NCI-H510A treated with DMSO at 0.1 percent for 48 hours (cell line): ENCODE measurements around the gene AKR1A1.
"Not testable (repeated sequence)": the region's sequence is repeated elsewhere in the genome, so short reads cannot be mapped to it uniquely, and the experiment has no call there.

Experiments used
- DNase-seq: peaks from one replicate; lab custom pipeline; 2025; lab: John Stamatoyannopoulos, UW

AKR1A1 gene

DNA sequence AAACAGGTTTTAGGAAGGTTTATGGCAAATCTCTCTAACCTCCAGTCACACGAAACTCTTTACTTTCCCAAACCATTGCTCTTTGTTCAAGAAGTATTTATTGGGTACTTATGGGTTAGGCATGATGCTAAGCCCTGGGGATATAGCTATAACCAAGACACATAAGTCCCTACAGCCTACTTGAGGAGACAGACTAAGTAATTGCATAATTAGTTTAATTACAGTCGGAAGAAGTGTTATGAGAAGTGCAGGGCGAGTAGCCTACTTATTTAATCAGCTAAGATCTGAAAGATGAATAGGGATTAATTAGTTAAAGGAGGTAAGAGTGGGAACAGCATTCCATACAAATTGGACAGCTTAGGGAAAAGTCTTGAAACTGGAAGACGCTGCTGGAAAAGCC is 20.0 kb downstream of the AKR1A1 start:
- DNase-seq: no peak

DNA sequence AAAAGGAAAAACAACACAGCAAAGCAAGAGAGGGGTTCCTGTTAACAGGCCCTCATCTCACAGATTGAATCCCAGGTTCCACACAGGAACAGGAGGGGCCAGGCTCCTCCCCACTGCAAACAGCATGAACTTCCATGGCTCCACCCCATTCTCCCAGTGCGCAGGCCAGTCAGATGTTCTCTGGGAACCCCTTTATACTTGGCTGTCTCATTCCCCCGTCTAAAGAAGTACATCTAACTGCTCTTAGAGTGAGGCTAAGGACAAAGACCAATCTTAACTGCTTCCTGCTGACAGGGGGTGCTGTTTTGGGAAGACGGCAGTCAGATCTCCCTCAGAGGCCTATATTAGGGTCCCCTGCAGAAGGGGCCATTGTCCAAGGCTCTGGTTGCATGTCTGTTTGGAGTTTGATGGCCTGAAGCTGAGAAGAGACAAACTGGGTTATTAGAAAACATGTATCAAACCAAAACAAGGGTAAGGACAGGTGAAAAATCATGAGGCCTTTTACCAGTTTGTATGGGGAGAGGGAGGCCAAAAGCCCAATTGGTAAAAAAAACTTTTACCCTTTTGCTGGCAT is 22.7 kb downstream of the AKR1A1 start:
- no peak for DNase-seq

DNA sequence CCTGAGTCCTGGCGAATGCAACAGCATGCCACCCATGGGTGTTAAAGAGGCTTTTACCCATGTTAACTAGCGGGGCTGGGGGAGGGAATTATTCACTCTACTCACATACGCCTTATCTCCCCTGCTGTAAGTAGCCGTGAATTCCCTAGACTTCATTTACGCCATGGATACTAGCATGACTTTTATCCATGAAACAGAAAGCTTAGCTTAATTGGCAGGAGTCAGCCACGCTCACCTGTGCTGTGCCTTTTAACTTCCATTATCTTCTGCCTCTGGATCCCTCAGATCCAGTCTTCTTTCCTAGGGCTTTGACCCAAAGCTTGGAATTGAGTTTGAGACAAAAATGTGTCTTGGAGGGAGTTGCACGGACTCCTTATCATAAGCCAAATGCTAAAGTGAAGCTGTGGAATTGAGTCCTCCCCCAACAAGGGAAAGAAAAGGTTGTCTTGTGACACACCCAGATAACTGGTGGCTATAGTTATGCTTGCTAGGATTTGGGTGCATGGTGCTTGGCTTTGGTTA is 23.5 kb downstream of the AKR1A1 start:
- DNase-seq: no peak

DNA sequence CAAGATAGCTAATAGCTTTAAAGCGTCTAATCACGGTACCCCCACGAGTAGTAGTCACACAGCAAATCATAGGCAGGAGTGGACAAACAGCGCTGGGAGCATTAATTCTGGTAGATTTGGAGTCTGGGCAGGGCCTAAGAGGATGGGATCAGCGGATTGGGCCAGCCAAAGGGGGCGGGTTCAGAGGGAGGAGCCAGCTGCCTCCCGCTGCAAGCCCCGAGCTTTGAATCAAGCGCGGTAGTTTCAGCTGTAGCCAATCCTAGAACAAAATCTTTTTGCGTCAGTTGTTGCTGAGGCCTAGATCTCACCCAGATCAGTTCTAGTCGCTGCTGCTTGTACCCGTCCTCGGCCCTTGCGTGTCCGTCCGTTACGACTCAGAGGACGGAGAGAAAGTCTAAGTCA is 32.6 kb downstream of the AKR1A1 start:
- peak; percentile 97 for DNase-seq

DNA sequence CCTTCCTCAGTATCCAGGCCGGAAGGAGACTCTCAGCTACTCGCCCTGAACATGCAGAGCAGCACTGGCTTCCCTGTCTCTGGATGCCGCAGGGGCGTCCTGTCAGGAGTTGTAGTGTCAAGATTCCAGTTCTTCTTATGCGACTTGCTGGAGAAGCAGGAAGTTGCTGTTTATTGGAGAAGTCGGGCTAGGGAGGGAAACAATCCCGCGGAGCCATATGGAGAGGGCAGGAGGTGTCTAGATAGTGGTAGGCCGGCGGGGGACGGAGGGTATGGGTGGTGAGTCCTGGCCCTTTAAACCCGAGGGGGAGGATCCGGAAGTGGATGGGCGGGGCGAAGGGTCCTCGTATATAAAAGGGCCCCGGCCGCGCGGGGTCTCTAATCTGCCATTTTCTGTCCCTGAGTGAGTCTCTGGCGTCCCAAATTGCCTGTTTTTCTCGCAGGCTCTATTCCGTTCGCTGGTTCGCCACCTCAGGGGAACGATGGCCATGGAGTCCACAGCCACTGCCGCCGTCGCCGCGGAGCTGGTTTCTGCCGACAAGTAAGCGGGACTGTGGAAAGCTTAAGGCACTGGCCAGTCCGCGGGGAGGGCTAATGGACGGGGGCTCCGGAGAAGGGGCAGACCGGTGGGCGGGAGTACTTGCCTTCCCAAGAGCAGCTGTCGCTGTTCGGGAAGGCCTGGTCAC is 33.2 kb downstream of the AKR1A1 start, which contains the start of gene NASP:
TSS of gene NASP (plus strand) at position 376 of the 685 bp plus-strand sequence. CDS start at position 482, 106 bp downstream.
- DNase-seq: peak; percentile 84

DNA sequence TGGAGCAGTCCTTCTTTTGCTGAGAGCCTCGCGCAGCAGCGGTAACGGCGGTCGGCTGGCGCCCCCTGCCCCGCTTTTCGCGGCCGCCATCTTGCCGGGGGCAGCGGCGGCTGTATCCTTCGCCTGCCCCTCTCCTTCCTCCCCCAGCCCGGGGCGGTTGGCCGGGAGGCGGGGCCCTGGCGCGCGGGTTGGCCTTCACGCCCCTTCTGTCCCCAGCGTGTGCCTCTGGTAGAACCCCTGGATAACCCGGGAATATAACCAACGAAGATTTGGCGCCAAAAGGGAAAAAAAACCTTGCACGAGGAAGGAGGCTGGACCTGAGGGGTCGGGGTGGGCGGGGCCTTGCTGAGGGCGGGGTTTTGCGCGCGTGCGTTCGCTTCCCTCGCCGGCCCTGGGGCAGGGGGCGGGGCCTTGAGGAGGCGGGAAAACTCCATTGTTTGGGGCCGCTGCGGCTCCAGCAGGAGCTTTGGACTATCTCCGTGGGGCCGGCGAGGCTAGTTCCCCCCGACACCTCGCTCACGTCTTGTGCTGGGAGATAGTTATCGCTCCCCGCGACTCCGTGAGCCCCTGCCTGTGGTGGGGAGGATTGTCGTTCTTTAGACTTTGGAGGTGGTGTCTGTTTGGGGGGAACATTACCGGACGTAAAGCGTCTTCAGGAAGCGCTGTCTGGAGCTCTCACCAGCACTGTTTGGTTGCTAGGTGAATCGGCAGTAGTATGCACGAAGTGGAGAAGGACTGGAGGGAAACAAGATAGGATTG is 33.9 kb downstream of the AKR1A1 start:
- DNase-seq: peak; percentile 81

DNA sequence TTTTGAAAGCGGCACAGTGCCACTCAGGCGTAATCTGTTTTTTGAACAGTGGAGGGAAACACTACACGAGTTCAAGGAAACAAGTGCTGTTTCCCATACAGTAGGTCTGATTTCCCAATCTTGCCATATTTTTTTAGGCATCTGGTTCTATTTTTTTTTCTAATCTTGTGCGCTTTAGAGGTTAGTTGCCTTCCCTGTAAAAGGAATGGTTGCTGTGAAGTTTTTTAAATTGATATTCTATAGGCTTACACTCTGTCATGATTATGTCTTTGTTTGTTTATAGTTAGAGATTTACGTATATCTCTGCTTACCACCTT is 34.4 kb downstream of the AKR1A1 start:
- DNase-seq: no peak

DNA sequence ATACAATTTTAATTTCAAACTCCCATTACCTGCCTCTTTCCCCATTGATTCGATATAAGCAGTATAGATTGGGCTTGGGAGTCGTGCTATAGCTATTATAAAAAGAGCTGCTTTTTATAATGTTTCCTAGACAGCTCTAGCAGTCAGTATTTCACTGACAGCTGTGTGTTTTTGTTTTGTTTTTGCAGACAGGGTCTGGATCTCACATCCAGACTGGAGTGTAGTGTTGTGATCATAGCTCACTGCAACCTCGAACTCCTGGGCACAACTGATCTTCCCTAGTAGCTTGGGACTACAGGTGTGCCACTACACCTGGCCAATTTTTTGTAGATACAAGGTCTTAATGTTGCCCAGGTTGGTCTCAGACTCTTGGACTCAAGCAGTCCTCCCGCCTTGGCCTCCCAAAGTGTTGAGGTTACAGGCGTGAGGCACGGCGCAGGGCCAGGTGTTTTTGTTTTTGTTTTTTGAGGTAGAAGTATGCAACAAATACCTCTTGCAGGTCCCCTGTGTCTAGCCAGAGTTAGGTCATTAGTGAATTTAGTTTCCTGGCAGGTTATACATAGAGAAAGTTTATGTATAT is 35.0 kb downstream of the AKR1A1 start:
- no peak for DNase-seq

DNA sequence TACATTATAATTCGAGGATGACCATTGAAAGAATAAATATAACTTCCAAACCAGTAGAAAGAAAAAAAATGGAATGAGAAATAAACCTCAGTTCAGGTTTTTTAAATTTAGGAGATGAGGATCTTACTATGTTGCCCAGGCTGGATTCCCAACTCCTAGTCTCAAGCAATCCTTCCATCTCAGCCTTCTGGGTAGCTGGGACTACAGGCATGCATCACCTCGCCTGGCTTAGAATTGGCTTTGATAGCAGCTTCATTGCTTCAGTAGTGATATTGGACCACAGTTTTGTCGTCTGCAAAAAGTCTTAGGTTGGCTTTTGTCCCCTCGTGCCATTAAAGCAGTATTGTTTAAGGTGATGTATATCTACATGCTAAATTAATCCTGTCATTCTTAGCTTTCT is 36.1 kb downstream of the AKR1A1 start:
- DNase-seq: no peak

DNA sequence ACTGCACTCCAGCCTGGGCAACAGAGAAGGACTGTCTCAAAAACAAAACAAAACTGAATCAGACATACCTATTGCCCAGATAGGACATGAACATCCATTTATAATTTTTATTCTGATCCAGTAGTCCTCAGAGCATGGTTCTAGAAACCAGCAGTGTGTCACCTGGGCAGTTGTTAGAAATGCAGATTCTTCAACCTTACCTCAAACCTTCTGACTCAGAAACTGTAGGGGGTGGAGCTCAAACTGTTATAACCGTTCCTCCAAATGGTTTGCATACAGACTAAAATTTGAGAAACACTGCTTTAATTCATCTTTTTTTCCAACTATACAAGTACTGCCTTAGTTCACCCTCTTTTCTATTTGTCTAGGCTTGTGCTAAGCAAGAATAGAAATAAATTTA is 39.2 kb downstream of the AKR1A1 start:
- no peak for DNase-seq

DNA sequence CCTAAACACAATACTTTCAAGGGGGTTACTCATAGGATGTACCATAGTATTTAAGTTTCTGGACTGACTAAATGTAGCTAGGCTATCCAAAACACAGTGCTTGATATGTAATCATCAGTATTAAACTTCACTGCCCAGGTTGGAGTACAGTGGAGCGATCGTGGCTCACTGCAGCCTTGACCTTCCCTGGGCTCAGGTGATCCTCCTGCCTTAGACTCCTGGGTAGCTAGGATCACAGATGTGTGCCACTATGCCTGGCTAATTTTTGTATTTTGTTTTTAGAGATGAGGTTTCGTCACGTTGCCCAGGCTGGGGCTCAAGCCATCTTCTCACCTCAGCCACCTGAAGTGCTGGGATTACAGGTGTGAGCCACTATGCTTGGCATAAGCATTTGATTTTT is 43.8 kb downstream of the AKR1A1 start:
- DNase-seq: no peak

DNA sequence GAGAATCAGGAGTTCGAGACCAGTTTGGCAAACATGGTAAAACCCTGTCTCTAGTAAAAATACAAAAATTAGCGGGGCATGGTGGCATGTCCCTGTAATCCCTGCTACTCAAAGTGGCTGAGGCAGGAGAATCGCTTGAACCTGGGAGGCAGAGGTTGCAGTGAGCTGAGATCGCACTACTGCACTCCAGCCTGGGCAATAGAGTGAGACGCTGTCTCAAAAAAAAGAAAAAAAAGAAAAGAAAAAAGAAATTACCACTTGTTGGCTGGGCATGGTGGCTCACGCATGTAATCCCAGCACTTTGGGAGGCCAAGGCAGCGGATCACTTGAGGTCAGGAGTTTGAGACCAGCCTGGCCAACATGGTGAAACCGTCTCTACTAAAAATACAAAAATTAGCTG is 46.1 kb downstream of the AKR1A1 start:
- DNase-seq: not testable (repeated sequence)

DNA sequence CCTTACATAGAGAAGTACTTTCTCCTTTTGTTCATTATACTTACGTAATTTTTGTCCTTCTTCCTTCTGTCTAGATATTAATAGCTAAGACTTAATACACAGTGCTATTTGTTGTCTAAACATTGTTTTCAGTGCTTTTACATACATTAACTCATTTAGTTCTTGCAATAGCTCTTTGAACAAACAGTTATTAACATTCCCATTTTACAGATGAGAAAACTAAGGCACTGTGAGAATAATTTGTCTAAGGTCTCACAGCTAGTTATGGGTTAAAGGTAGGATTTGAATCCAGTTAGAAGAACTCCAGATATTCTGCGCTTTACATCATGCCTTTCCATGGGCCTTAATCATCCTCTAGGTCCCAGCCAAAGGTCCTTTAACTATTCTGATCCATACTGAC is 53.6 kb downstream of the AKR1A1 start:
- DNase-seq: no peak

DNA sequence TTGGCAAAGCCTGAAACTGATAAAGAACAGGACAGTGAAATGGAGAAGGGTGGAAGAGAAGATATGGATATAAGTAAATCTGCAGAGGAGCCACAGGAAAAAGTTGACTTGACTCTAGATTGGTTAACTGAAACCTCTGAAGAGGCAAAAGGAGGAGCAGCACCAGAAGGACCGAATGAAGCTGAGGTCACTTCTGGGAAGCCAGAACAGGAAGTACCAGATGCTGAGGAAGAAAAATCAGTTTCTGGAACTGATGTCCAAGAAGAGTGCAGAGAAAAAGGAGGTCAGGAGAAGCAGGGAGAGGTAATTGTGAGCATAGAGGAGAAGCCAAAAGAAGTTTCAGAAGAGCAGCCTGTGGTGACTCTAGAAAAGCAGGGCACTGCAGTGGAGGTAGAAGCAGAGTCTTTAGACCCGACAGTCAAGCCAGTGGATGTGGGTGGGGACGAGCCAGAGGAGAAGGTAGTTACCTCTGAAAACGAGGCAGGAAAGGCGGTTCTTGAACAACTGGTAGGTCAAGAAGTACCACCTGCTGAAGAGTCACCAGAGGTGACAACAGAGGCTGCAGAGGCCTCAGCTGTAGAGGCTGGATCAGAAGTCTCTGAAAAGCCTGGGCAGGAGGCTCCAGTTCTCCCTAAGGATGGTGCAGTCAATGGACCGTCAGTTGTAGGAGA is 56.9 kb downstream of the AKR1A1 start:
- DNase-seq: no peak

DNA sequence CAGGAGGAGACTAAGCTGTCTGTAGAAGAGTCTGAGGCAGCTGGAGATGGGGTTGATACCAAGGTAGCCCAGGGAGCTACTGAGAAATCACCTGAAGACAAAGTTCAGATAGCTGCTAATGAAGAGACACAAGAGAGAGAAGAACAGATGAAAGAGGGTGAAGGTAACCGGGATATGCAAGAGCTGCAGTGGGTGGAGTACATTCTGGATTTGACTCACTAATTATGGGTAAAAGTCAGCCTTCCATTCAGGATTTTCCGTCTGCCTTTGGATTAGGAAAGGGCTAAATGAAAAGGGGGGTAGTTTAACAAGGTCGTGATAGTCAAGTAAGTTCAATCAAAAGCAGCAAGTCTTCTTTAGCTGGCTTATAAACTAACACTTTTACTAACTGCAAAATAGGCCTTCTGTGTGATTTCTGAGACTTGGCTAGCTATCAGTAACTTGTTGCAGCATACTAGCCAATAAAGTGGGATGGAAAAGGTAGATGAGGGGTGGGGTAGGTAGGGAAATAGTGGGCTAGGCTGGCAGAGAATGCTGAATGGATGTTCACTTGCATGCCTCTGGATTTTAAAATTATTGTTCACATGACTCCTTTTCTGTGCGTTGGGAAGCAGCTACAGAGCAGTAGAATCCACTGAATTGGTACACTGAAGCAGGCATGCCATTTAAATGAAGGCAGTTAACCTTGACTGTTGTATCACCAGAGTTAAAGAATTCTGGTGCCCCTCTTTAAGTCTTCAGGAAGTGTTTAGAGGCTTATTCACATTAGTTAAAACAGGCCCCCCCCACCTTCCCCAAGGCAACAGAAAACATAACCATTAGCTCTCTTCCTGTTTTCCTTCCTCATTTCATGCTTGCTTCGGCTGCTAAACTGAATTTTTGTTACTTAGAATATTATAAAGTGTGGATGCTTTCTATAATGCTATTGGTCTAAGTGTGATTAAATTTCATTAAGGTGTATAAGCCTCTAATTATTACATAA is 57.8 kb downstream of the AKR1A1 start:
- no peak for DNase-seq

DNA sequence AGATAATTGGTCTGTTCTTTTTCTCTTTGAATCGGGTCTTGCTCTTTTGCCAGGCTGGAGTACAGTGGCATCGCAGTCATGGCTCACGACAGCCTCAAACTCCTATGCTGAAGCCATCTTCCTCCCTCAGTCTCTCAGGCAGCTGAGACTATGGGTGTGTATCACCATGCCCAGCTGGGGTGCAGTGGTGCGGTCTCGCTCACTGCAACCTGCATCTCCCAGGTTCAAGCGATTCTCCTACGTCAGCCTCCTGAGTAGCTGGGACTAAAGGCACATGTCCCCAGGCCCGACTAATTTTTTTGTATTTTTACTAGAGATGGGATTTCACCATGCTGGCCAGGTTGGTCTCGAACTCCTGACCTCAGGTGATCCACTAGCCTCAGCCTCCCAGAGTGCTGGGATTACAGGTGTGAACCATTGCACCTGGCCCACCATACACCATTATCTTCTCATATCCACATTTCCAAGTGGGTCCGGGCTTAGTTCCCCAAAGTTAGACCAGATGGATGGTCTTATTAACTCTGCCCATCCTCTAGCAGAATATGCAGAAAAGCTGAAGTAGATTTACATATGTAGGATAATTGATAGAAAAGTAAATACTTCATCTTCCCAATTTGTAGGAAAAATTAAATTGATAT is 60.1 kb downstream of the AKR1A1 start:
- DNase-seq: no peak

DNA sequence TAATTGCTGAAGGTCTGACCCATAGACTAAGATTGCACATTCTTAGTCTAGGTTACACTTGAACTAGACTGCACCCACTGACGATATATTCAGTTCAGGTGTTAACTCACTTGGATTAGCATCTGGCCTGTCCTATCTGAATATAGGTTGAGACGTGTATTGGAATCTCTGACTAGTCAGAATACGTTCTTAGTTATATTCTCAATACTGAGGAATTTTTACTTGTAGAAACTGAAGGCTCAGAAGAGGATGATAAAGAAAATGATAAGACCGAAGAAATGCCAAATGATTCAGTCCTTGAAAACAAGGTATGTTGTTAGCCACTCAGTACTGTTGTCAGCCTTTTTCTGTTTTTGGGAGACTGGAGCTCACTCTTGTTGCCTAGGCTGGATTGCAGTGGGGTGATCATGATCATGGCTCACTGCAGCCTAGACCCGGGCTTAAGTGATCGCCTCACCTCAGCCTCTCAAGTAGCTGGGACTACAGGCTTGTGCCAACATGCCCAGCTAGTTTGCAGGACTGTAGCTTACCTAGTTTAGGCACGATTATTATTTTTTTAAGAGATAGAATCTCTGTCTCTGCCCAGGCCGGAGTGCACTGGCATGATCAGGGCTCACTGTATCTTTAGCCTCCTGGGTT is 62.4 kb downstream of the AKR1A1 start:
- DNase-seq: no peak

DNA sequence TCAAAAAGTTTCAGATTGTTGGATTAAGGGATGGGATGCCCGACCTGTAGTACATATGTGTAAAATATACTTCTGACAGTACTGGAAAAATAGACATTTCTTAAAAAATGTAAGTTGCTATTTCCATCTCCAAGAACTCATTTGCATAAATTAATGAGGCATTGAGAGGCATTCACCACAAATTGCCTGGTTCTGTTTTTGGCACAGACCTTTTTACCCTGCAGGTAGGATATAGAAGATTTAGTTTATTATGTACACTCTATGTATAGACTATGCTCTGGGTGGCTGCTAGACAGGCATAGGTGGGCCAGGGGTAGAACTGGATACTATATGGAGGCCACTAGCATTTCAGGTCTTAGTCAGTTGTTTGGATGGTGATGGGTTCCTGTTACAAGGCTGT is 65.3 kb downstream of the AKR1A1 start:
- no peak for DNase-seq

DNA sequence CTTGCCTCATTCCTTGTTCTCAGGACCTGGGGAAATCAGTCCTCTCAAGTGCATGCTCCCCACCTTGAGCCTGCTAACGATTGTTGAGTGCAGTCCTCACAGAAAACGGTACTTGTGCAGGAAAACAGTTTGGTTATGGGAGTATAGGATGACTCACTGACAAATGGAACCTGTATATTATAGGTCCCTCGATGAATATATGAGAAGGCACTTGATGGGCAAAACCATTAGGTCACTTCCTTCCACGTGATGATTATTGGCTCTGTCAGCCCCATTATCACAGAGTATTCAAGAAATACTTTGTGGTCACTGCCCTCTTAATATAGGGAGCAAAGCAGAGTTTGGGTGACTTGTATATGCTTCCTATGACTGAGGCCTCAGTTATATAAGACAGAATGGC is 67.0 kb downstream of the AKR1A1 start:
- no peak for DNase-seq
